GM21619 (cell line): Measurements from ENCODE around the gene TOMM22.
"Not testable (repeated sequence)": the region's sequence is repeated elsewhere in the genome, so short reads cannot be mapped to it uniquely, and the experiment has no call there.

Source experiments
- ATAC-seq: cut with Tn5 transposase; IDR thresholded peaks from one replicate; pipeline ENCODE4 v1.9.1; 2021; ENCODE audit not compliant: unreplicated experiment

The TOMM22 gene

DNA sequence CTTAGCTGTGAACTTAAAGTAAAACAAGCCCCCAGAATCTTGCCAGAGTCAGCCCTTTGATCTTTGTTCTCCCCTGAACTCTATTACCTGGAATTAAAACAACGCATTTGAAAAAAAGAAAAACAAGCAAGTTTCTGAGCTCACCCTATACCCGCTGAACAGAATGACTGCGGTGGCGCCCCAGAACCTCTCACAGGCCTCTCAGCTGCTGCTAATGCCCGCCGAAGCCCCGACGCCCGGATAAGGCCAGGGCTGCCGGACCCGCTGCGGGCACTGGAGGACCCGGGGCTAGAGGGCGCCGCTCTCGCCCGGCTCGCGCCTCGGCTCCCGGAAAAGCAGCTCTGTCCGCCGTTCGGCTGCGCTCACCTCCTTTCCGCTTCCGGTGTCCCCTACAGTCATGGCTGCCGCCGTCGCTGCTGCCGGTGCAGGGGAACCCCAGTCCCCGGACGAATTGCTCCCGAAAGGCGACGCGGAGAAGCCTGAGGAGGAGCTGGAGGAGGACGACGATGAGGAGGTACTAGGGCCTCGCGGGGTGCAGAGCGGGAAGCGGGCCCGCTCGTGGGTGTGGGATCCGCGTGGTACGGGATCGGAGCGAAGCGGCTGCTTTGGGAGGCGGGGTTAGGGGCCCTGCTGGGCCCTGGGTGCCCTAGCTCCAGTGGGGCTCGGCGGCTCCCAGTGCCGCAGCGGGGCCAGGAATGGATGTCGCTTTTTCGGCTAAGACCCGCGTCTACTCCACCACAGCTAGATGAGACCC is at the start of gene TOMM22:
TOMM22 (plus strand) TSS at position 376 of the 754 bp plus-strand sequence; CDS start at position 398, 22 bp downstream.
- ATAC-seq = peak; percentile 89

DNA sequence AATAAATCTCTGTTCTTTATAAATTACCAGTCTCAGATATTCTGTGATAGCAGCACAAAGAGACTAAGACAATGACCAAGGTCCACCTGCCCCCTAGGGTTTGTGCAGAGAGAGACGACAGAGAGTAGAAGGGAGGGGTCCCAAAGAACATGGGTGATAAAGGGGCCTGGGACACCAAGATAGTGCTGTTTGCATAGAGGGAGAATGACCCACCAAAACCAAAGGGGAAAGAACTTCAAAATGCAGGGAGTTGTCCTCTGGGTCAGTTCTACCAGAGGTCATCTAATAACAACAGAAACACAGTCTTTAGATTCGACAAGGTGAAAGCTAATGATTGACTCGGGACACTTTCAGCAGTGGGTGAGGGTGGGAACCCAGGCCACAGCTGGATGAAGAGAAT is 49.2 kb upstream of the TOMM22 start:
- ATAC-seq = no peak

- no peak for ATAC-seq
Observed at GRCh38 chr22:38638216-38638615, 43.5 kb upstream of the TOMM22 start.

DNA sequence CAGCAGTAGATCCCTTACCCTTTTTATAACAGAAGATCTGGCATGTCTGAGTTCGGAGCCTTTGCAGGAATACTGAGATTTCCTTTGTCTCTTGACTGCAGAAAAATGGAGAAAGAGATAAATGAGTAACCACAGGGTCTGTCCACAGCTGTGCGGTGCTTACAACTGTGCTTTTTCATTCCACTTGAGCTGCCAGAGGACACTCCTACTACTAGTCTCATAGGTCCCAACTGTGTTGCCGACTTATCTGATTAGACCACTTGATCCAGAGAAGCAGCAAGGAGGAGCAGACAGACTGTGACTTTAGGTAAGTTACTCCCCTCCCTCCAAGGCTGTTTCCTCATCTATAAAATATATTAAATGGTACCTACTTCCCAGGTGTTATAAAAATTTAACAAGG is 43.0 kb upstream of the TOMM22 start:
- no peak for ATAC-seq

- ATAC-seq = no peak
Observed at GRCh38 chr22:38641476-38642040, 40.2 kb upstream of the TOMM22 start.

DNA sequence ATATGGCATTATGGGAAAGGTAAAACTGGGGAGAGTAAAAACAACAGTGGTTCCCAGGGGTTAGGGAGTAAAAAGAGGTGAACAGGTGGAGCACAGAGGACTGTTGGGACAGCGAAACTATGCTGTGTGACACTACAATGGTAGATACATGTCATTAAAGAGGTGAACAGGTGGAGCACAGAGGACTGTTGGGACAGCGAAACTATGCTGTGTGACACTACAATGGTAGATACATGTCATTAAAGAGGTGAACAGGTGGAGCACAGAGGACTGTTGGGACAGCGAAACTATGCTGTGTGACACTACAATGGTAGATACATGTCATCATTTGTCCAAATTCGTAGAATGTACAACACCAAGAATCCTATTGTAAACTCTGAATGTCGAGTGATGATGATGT is 37.5 kb upstream of the TOMM22 start:
- ATAC-seq = not testable (repeated sequence)

DNA sequence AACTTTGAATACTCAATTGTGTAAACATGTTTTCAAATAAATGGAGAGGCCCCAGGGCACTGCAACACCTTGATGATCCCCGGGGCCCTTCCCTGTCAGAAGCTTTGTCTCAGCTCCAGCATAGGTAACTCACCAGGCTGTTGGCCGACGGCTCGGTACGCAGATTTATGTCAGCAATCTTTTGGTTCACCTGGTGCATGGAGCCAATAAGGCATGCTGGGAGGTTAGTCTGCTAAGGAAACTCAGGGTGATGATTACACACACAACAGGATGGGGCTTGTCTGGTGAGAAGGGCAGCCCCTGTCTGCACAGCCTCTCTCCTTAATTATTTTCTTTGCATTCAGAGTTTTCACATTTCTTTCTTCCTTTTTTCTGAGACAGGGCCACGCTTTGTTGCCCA is 36.3 kb upstream of the TOMM22 start:
- no peak for ATAC-seq

GRCh38 chr22:38649841-38650522 is 31.8 kb upstream of the TOMM22 start:
- no peak for ATAC-seq

DNA sequence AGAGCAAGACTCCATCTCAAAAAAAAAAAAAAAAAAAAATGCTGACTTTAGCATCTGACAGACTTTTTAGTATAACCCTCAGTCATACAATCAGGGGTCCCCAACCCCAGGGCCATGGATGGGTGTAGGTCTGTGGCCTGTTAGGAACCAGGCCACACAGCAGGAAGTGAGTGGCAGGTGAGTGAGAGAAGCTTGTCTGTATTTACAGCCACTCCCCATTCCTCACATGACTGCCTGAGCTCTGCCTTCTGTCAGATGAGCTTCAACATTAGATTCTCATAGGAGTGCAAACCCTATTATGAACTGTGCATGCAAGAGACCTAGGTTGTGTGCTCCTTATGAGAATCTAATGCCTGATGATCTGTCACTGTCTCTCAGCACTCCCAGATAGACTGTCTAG is 28.9 kb upstream of the TOMM22 start:
- ATAC-seq = no peak

DNA sequence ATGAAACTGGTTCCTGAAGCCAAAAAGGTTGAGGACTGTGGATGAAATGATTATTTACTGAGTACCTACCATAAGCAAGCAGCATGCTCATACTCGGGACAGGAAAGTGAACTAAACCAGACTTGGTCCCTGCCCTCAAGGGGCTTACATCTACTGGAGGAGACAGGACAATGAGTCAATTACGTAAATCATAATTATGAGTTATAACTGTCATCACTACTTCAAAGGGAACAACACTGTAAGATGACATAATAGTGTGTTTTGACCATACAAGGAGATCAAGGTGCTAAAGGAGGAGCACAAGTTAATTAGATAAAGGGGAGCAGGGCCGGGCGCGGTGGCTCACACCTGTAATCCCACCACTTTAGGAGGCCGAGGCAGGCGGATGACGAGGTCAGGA is 28.0 kb upstream of the TOMM22 start:
- ATAC-seq = no peak

- peak; percentile 27 for ATAC-seq
Observed at GRCh38 chr22:38655519-38656255, 26.1 kb upstream of the TOMM22 start.

DNA sequence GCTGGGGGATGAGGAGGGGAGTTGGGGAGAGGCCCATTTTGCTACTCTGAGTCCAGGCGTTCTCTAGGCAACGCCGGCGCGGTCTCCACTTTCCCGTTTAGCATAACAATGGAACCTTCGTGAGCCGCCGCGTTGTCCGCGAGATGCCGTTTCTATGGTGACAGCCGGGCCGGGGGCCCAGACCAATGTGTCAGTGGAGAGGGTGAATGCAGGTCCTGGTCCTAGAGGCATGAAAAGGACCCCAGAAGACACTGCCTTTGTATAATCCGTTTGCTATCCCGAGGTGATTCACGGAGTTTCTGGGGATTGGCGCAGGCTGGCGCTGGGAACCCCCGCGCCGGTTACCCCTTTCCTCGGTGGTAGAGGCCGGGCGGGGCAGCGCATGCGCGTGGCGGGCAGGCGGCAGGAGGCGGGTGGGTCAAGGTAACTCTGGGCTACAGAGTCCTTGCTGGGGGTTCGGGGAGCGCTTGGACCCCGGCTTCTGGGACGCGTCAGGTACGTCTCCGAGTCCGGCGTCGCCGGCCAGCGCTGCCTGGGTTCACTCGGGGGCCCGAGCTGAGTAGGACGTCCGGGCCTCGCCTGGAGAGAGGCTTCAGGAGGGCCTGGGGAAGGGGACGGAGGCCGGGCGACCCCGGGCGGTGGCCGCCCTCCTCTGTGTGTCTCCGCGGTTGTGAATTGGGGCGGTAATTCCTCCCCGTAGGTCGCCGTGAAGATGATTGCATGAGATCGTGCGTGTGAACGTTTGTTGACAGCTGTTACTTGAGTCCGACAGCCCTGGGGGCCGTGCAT is 25.3 kb upstream of the TOMM22 start, which contains the start of the genes CBY1 and FAM227A:
CBY1 (plus strand) TSS at position 383 of the 789 bp plus-strand sequence. CDS start 11,417 bp downstream, outside the sequence.
FAM227A (minus strand) TSS at position 137 of the 789 bp plus-strand sequence. CDS start 6,224 bp downstream, outside the sequence.
- ATAC-seq = peak; percentile 63

- ATAC-seq = no peak
Observed at GRCh38 chr22:38657045-38657909, 24.5 kb upstream of the TOMM22 start.

DNA sequence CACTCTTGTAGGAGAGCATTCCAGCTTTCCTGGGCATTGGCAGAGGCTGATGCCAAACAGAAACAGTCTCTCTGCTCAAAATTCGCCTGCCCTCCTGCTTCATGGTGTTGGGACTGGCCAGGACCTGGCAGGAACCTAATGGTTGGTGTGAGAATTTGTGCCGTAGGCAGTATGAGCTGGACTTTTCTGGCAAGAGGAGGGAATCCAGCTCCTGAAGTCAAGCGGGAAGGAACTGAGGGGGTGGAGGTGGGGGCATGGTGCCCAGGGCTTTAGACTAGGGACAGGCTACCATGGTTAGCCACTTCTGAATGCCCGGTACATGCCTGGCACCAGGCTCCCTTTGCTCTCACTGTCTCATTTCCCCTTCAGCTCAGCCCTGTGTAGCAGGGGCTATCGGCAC is 6.9 kb upstream of the TOMM22 start:
- no peak for ATAC-seq

- no peak for ATAC-seq
Observed at GRCh38 chr22:38675833-38676232, 5.9 kb upstream of the TOMM22 start.

- no peak for ATAC-seq
Observed at GRCh38 chr22:38684895-38685294, 3.1 kb downstream of the TOMM22 start.

GRCh38 chr22:38685761-38686160 is 4.0 kb downstream of the TOMM22 start:
- ATAC-seq = no peak

- no peak for ATAC-seq
Observed at GRCh38 chr22:38689651-38690050, 7.9 kb downstream of the TOMM22 start.

- no peak for ATAC-seq
Observed at GRCh38 chr22:38694049-38694448, 12.3 kb downstream of the TOMM22 start.
